Spleen (tissue), 11 donors: ENCODE data around the gene KEL. TPM values are rescaled to one million over a fixed set of nuclear protein-coding genes. Genes with fewer than 3 reads are reported as not detected.

ENCODE experiments used
- DNase-seq: peaks from one replicate; pipeline ENCODE4 v3.0.0-alpha.2; 2020
- H3K27ac ChIP-seq, 8 donors: fragments of 200-600 bp; sonication (generic) in 7 of 8; 1 replicate in 4 of 8; 2 replicates in 4 of 8; pipeline versions ENCODE4 v1.5.0 to v1.8.0; 2016 to 2021; ENCODE audit warnings: inconsistent platforms in 4 of 8, mild to moderate bottlenecking in 4 of 8, moderate library complexity in 1 of 8
- H3K27me3 ChIP-seq, 7 donors: fragments of 200-600 bp; sonication (generic) in 6 of 7; replicated peaks in 1 of 7; 1 replicate in 4 of 7; 2 replicates in 3 of 7; pipeline versions ENCODE4 v1.5.0 to v1.8.0; 2016 to 2021; ENCODE audit warnings: inconsistent platforms in 3 of 7, mild to moderate bottlenecking in 1 of 7
- H3K36me3 ChIP-seq, 6 donors: fragments of 200-600 bp; sonication (generic) in 5 of 6; 1 replicate in 4 of 6; 2 replicates in 2 of 6; pipeline versions ENCODE4 v1.5.0 to v1.8.0; 2016 to 2021; ENCODE audit warnings: inconsistent platforms in 2 of 6
- H3K4me1 ChIP-seq, 6 donors: fragments of 200-600 bp; sonication (generic) in 5 of 6; 1 replicate in 3 of 6; 2 replicates in 3 of 6; pipeline versions ENCODE4 v1.5.0 to v1.8.0; 2016 to 2021; ENCODE audit warnings: inconsistent platforms in 3 of 6
- H3K4me3 ChIP-seq, 8 donors: fragments of 200-600 bp; sonication (generic) in 7 of 8; 1 replicate in 4 of 8; 2 replicates in 4 of 8; pipeline versions ENCODE4 v1.5.0 to v1.8.0; 2016 to 2021; ENCODE audit warnings: inconsistent platforms in 4 of 8, mild to moderate bottlenecking in 4 of 8, moderate library complexity in 2 of 8
- H3K9me3 ChIP-seq, 8 donors: fragments of 200-600 bp; sonication (generic) in 7 of 8; 1 replicate in 4 of 8; 2 replicates in 4 of 8; pipeline versions ENCODE4 v1.5.0 to v1.8.0; 2016 to 2021; ENCODE audit warnings: inconsistent platforms in 4 of 8
- POLR2A ChIP-seq, 3 donors: fragments of 450-650 bp; IDR thresholded peaks; one replicate each; pipeline ENCODE4 v1.5.1; 2017; ENCODE audit warnings: antibody characterized with exemption in 3 of 3, mild to moderate bottlenecking in 1 of 3
- POLR2AphosphoS5 ChIP-seq, 3 donors: sonication (generic); formaldehyde crosslinking; IDR thresholded peaks; one replicate each; pipeline ENCODE4 v1.5.1; 2017; ENCODE audit warnings: antibody characterized with exemption in 3 of 3
- WGBS, 5 donors: extraction: QIAGEN DNeasy Blood & Tissue Kit in 3 of 5; methylation state at CpG; one replicate each; pipeline versions ENCODE4 v1.1.5 to v1.1.7; 2013 to 2018; 5-methylcytosine and 5-hydroxymethylcytosine counted together
- intact Hi-C: fragments of 100-400 bp; cut with DNase I; formaldehyde crosslinking; loops from one replicate; pipeline ENCODE4 v1.15.0; 2023; ENCODE audit warnings: low total_unique reads
- polyA plus RNA-seq, 3 donors: library from polyadenylated mRNA; stranded (reverse); fragments of 200-250 nt; gene quantifications; one replicate each; pipeline ENCODE4 v1.2.1, GENCODE V29; 2013
- total RNA-seq, 7 donors: library from RNA; depleted of rRNA in 3 of 7; stranded (reverse); fragments of >200 nt in 3 of 7; fragmentation: NEBNext Ultra II Directional in 4 of 7; extraction: Animal tissue kit (Norgen Biotek cat#: 25700) in 4 of 7; gene quantifications; one replicate each; pipeline versions ENCODE4 v1.1.0 to v1.2.1, GENCODE V29; 2016 to 2021
- TF ChIP-seq, protein P1 (sequence below), 11 experiments: fragments of 200-600 bp in 7 of 11; fragments of 450-650 bp in 4 of 11; sonication (generic) in 4 of 11; IDR thresholded peaks in 8 of 11; conservative IDR thresholded peaks in 3 of 11; 1 replicate in 7 of 11; 2 replicates in 4 of 11; pipeline versions ENCODE4 v1.4.0 to v1.8.0; 2016 to 2021; ENCODE audit warnings: antibody characterized with exemption in 11 of 11, inconsistent platforms in 4 of 11, mild to moderate bottlenecking in 1 of 11
- donor health status: healthy with polysubstance abuse.
- donor health status: DM: no; HTN: no; CAD: no; lungs with moderate emphysema.
- donor health status: DM: no; HTN: no; CAD: no.
- donor health status: Bipolar disorder and iron deficiency.
- donor health status: healthy.
- donor health status: DM: no; HTN: no; CAD: no.
- donor health status: DM: yes; HTN: yes; CAD: no.

Gene KEL
- total and polyA plus RNA-seq, 10 donors = 3.3 to 27.4 (median 5.6) TPM

DNA sequence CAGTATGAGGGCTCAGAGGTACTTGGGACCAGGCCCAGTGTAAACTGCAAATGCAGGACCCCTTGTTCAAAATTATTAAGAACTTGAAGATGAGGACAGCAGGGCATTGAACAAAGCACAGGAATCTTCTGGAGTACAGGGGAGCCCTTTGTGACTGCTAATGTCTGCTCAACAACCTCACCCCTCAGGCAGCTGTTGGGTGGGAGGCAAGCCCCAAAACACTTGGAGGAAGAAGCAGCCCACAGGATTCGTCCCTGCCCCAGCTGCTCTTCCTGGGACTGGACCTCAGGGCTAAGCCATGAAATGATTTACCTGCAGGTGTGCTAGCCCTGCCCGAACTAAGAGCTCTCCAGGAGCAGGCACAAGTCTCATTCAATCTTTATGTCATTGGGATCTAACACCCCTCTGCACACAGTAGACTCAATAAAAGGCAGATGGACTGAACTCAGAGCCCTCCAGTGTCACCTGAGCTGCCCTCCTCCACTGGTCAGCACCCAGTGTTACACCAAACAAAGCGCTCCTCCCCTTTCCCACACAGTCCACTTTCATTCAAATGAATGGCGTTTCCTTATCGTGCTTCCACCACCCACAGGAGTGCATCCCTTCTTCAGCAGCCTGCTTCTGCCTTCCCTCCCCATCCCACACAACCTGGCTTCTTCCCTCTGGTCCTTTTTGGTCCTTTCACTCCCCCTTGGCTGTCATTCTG, 29.6 kb downstream of the KEL start:
- Histone ChIP-seq H3K4me3 (no peak overlapping the region), H3K27me3 (peaks cover 0 to 15% (median 0%) of the 10 kb centered on the region in 7 donors), H3K36me3 (no peaks in the 10 kb centered on the region), H3K27ac (no peak overlapping the region), H3K4me1 (peaks cover 0 to 6% (median 2%) of the 10 kb centered on the region in 6 donors), H3K9me3 (no peaks in the 10 kb centered on the region)
- no peak for DNase-seq
- intact Hi-C loops = no loop called here
- TF ChIP-seq POLR2A (IDR thresholded peaks at IDR 0.05) (no peak), POLR2AphosphoS5 (IDR thresholded peaks at IDR 0.05) (no peak)
- TF ChIP-seq, protein P1, sequence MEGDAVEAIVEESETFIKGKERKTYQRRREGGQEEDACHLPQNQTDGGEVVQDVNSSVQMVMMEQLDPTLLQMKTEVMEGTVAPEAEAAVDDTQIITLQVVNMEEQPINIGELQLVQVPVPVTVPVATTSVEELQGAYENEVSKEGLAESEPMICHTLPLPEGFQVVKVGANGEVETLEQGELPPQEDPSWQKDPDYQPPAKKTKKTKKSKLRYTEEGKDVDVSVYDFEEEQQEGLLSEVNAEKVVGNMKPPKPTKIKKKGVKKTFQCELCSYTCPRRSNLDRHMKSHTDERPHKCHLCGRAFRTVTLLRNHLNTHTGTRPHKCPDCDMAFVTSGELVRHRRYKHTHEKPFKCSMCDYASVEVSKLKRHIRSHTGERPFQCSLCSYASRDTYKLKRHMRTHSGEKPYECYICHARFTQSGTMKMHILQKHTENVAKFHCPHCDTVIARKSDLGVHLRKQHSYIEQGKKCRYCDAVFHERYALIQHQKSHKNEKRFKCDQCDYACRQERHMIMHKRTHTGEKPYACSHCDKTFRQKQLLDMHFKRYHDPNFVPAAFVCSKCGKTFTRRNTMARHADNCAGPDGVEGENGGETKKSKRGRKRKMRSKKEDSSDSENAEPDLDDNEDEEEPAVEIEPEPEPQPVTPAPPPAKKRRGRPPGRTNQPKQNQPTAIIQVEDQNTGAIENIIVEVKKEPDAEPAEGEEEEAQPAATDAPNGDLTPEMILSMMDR (IDR thresholded peaks at IDR 0.05 in 8 of 11, conservative IDR thresholded peaks at IDR 0.05 in 3 of 11) = no peak
- 73 to 87% (median 77%) methylated on average over 4 to 5 of the region's 5 CpGs for WGBS, 5 donors

DNA sequence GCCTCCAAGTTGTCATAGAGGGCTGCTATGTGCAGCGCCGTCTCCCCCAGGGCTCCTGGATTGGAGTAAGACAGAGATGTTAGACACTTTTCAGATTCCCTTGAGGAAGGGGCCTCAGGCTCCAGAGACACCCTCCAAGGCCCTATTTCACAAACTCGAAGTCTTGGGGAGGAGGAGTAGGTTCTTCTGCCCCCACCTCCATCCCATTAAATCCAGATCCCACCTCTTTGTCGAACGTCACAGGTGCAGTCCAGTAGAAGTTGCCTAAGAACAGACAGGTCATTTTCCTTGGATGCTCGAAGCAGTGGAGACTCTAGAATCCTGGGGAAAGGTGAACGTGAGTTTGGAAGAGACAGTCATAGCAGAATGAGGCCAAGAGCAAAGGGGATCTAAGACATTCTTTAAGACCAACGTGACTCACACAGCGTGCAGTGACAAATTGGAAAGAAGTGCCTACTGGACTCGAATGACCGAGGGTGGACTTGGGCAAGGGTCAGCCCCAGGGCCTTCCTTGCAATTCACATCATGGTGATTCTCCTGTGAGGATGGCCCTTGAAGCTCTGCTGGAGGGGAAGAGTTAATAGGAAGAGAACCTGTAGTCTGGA, 31.9 kb downstream of the KEL start:
- TF ChIP-seq POLR2AphosphoS5 (IDR thresholded peaks at IDR 0.05) = no peak
- TF ChIP-seq POLR2A (IDR thresholded peaks at IDR 0.05) = no peak
- TF ChIP-seq, protein P1 (IDR thresholded peaks at IDR 0.05 in 8 of 11, conservative IDR thresholded peaks at IDR 0.05 in 3 of 11) = no peak
- WGBS, 5 donors = 87 to 94% (median 88%) methylated on average over 11 of the region's 11 CpGs
- intact Hi-C loops = no loop called here

DNA sequence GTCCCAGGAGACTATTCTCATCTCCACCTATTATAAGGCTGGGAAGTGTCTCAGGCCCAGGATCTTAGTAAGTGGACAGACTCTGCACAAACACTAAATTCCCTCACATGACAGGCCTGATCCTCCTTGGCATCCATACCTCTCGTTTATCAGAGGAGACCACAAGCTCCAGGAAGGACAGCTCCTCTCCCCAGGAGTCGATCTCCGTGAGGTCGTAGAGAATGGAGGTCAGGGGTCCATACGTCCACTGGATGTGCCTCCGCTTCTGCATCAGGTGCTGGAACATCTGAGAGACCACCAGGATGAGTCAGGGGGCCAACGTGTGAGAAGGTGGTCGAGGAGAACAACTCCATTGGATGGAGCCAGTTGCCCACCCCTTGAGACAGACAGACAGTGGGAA, 34.2 kb downstream of the KEL start:
- intact Hi-C loops = no loop called here
- WGBS, 5 donors = 71 to 90% (median 78%) methylated on average over 8 of the region's 8 CpGs
- DNase-seq = no peak
- no peak for TF ChIP-seq POLR2A (IDR thresholded peaks at IDR 0.05)
- TF ChIP-seq POLR2AphosphoS5 (IDR thresholded peaks at IDR 0.05) = no peak
- TF ChIP-seq, protein P1 (IDR thresholded peaks at IDR 0.05 in 8 of 11, conservative IDR thresholded peaks at IDR 0.05 in 3 of 11) = no peak
- Histone ChIP-seq H3K4me3 (peak overlapping the region in 1 of 8 donors; percentile 38), H3K27ac (peak overlapping the region in 7 of 8 donors; percentile 53 to 92 (median 79)), H3K27me3 (peaks cover 0 to 3% (median 0%) of the 10 kb centered on the region in 7 donors), H3K36me3 (no peaks in the 10 kb centered on the region), H3K4me1 (peaks cover 0 to 20% (median 4%) of the 10 kb centered on the region in 6 donors), H3K9me3 (no peaks in the 10 kb centered on the region)

More for the DNA sequence above, 31.9 kb downstream of the KEL start:
- Histone ChIP-seq H3K4me1 (peaks cover 0 to 20% (median 4%) of the 10 kb centered on the region in 6 donors), H3K4me3 (no peak overlapping the region), H3K9me3 (no peaks in the 10 kb centered on the region), H3K27ac (no peak overlapping the region), H3K27me3 (peaks cover 0 to 5% (median 0%) of the 10 kb centered on the region in 7 donors), H3K36me3 (no peaks in the 10 kb centered on the region)
- no peak for DNase-seq

DNA sequence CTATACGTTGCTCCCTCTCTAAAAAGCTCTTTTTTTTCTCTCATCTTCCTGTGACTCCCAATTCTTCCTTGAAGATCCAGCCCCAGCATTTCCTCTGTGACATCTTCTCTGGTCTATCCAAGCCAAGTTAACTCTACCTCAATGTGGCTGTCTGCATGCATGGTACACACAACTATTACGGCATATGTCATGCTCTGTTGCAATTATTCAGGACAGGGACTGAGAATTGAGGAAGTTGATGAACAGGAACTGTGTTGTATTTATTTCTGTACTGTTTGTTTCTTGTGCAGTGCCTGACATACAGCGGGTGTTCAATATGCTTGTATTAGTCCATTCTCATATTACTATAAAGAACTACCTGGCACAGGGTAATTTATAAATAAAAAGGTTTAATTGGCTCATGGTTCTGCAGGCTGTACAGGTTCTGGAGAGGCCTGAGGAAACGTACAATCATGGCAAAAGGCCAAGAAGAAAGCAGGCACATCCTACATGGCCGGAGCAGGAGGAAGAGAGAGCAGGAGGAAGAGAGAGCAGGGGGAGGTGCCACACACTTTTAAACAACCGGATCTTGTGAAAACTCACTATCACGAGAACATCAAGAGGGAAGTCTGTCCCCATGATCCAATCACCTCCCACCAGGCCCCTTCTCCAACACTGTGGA, 34.9 kb downstream of the KEL start:
- Histone ChIP-seq H3K27ac (peak overlapping the region in 7 of 8 donors; percentile 53 to 92 (median 79)), H3K4me1 (peaks cover 0 to 20% (median 4%) of the 10 kb centered on the region in 6 donors), H3K9me3 (no peaks in the 10 kb centered on the region), H3K27me3 (no peaks in the 10 kb centered on the region), H3K4me3 (peak overlapping the region in 1 of 8 donors; percentile 38), H3K36me3 (no peaks in the 10 kb centered on the region)
- peak in 1 of 3 donors; percentile 36 for TF ChIP-seq POLR2AphosphoS5 (IDR thresholded peaks at IDR 0.05)
- TF ChIP-seq, protein P1 (IDR thresholded peaks at IDR 0.05 in 8 of 11, conservative IDR thresholded peaks at IDR 0.05 in 3 of 11) = no peak
- 25 to 42% (median 34%) methylated on average over 7 of the region's 7 CpGs for whole genome bisulfite sequencing, 5 donors
- no peak for DNase-seq
- intact Hi-C loops = no loop called here
